Endothelial cell (in vitro differentiated cells): Measurements from ENCODE around the gene LAMA4. TPM values are rescaled to one million over a fixed set of nuclear protein-coding genes. Genes with fewer than 3 reads are reported as not detected.

Experiments
- DNase-seq: peaks from one replicate; pipeline ENCODE4 v3.0.0; 2021; ENCODE audit warnings: low spot score
- H3K27ac Mint-ChIP-seq: one replicate; pipeline ENCODE4 v1.8.0; 2021; ENCODE audit warnings: mixed read lengths, inconsistent platforms; ENCODE audit not compliant: unreplicated experiment
- H3K27me3 Mint-ChIP-seq: one replicate; pipeline ENCODE4 v1.8.0; 2021; ENCODE audit warnings: mild to moderate bottlenecking, moderate library complexity, mixed read lengths, inconsistent platforms; ENCODE audit not compliant: unreplicated experiment
- H3K36me3 Mint-ChIP-seq: one replicate; pipeline ENCODE4 v1.8.0; 2021; ENCODE audit warnings: mild to moderate bottlenecking, low read depth, mixed read lengths, inconsistent platforms; ENCODE audit not compliant: unreplicated experiment
- H3K4me1 Mint-ChIP-seq: one replicate; pipeline ENCODE4 v1.8.0; 2021; ENCODE audit warnings: mild to moderate bottlenecking, mixed read lengths, inconsistent platforms; ENCODE audit not compliant: unreplicated experiment
- H3K4me3 Mint-ChIP-seq: one replicate; pipeline ENCODE4 v1.8.0; 2021; ENCODE audit warnings: mild to moderate bottlenecking, mixed read lengths, inconsistent platforms; ENCODE audit not compliant: unreplicated experiment
- H3K9me3 Mint-ChIP-seq: one replicate; pipeline ENCODE4 v1.8.0; 2021; ENCODE audit warnings: mixed read lengths, inconsistent platforms; ENCODE audit not compliant: unreplicated experiment
- total RNA-seq: library from RNA; stranded (reverse); fragmentation: NEBNext Ultra II Directional; extraction: Animal tissue kit (Norgen Biotek cat#: 25700); gene quantifications from one replicate; pipeline ENCODE4 v1.2.1, GENCODE V29; 2021; ENCODE audit not compliant: unreplicated experiment
- TF ChIP-seq, protein P1 (sequence below): fragments of 200-600 bp; sonication (generic); IDR thresholded peaks from one replicate; pipeline ENCODE4 v1.5.0; 2021; ENCODE audit warnings: antibody characterized with exemption; ENCODE audit not compliant: unreplicated experiment

Gene LAMA4
- total RNA-seq, 1 donor from 2014 or later: 23.9 TPM

DNA sequence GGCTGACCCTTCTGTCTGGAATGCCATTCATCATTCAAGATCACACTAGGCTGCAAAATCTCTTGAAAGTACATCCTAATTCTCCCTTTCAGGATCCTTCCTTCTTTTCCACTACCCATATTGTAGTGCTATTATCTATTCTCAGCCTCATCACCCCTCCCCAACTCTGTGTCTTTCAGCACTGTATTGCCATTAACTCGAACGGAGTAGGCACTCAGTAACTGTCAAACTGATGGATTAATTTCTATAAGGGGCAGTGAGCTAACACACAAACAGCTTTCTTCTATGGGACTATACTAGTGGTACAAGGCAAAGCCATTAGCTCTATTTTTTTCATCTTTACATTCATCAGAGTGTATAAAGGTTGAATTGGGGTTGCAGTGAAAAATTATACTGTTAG, 46.6 kb downstream of the LAMA4 start:
- Mint-ChIP-seq H3K9me3 (no peaks in the 10 kb centered on the region), H3K27me3 (no peaks in the 10 kb centered on the region), H3K4me3 (no peak overlapping the region), H3K36me3 (no peaks in the 10 kb centered on the region), H3K4me1 (peaks cover 29% of the 10 kb centered on the region), H3K27ac (no peak overlapping the region)
- TF ChIP-seq, protein P1, sequence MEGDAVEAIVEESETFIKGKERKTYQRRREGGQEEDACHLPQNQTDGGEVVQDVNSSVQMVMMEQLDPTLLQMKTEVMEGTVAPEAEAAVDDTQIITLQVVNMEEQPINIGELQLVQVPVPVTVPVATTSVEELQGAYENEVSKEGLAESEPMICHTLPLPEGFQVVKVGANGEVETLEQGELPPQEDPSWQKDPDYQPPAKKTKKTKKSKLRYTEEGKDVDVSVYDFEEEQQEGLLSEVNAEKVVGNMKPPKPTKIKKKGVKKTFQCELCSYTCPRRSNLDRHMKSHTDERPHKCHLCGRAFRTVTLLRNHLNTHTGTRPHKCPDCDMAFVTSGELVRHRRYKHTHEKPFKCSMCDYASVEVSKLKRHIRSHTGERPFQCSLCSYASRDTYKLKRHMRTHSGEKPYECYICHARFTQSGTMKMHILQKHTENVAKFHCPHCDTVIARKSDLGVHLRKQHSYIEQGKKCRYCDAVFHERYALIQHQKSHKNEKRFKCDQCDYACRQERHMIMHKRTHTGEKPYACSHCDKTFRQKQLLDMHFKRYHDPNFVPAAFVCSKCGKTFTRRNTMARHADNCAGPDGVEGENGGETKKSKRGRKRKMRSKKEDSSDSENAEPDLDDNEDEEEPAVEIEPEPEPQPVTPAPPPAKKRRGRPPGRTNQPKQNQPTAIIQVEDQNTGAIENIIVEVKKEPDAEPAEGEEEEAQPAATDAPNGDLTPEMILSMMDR: no peak
- DNase-seq: no peak

- H3K27me3 Mint-ChIP-seq: no peaks in the 10 kb centered on the region
- H3K36me3 Mint-ChIP-seq: no peaks in the 10 kb centered on the region
- H3K4me1 Mint-ChIP-seq: peaks cover 36% of the 10 kb centered on the region
- H3K9me3 Mint-ChIP-seq: no peaks in the 10 kb centered on the region
- no peak overlapping the region for H3K27ac Mint-ChIP-seq
- TF ChIP-seq, protein P1: no peak
- no peak for DNase-seq
- H3K4me3 Mint-ChIP-seq: no peak overlapping the region
Observed at GRCh38 chr6:112207131-112207530, 47.2 kb downstream of the LAMA4 start.

GRCh38 chr6:112206110-112206458, 48.3 kb downstream of the LAMA4 start:
- Mint-ChIP-seq H3K27ac (no peak overlapping the region), H3K27me3 (no peaks in the 10 kb centered on the region), H3K4me3 (no peak overlapping the region), H3K4me1 (peaks cover 34% of the 10 kb centered on the region), H3K36me3 (no peaks in the 10 kb centered on the region), H3K9me3 (no peaks in the 10 kb centered on the region)
- DNase-seq: no peak
- TF ChIP-seq, protein P1: no peak

DNA sequence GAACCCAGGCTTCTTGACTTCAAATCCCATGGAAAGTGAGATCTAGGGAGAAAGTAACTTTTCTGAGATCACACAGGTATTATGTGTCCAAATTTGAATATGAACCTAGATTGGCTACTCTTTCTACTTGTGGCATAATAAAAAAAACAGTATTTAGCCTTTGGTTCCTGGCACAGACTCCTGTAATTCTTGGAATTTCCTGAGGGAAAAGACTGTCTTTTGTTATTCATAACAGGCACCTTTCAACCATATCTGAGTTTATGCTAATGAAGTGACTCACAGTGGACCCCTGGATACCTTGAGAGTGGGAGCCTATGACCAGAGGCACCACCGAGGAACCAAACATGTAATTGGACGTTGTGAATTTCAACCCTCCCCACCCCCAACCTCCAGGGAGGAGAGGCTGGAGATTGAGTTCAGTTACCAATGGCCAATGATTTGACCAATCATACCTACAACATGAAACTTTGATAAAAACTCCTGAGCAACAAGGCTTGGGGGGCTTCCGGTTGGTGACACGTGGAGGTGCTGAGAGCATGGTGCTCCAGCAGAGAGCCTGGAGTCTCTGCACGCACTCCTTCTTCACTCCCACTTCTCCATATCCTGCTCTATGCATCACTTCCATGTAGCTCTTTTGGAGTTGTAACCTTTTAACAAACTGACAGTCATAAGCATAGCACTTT, 48.8 kb downstream of the LAMA4 start:
- Mint-ChIP-seq H3K27me3 (no peaks in the 10 kb centered on the region), H3K4me3 (no peak overlapping the region), H3K4me1 (peaks cover 34% of the 10 kb centered on the region), H3K9me3 (no peaks in the 10 kb centered on the region), H3K27ac (no peak overlapping the region), H3K36me3 (no peaks in the 10 kb centered on the region)
- TF ChIP-seq, protein P1: no peak
- DNase-seq: no peak

DNA sequence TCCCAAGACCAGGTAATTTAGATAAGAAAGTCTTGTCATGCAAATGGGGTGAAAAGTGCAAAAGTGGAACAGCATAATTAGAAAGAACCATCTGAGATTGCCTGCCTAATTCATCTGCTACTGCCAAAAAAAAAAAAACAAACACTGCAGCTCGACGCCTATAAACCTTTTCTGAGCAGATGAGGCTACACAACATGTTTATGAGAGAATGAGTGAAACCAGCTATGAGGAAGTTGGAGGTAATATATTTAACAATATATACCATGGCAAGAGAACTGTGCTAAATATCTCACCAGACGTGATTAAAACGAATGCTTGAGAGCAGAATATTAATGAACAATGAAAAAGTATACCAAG, 50.0 kb downstream of the LAMA4 start:
- H3K4me3 Mint-ChIP-seq: no peak overlapping the region
- no peak for DNase-seq
- TF ChIP-seq, protein P1: no peak
- H3K4me1 Mint-ChIP-seq: peaks cover 34% of the 10 kb centered on the region
- H3K27me3 Mint-ChIP-seq: no peaks in the 10 kb centered on the region
- H3K9me3 Mint-ChIP-seq: no peaks in the 10 kb centered on the region
- no peaks in the 10 kb centered on the region for H3K36me3 Mint-ChIP-seq
- no peak overlapping the region for H3K27ac Mint-ChIP-seq
